GM12878 (cell line): ENCODE measurements around the gene SFXN1. TPM values are rescaled to one million over a fixed set of nuclear protein-coding genes. Genes with fewer than 3 reads are reported as not detected.

Experiments
- BHLHE40 ChIP-seq, 2 experiments: fragments of 450-650 bp in 1 of 2; IDR thresholded peaks; 2 replicates each; pipeline ENCODE4 v1.6.1; 2011 to 2017; ENCODE audit warnings: low read depth in 2 of 2, borderline replicate concordance in 1 of 2, improper control_type of control experiment in 1 of 2, low read length in 1 of 2, mild to moderate bottlenecking in 1 of 2
- FOS ChIP-seq: IDR thresholded peaks from 3 replicates; pipeline ENCODE4 v1.6.1; 2011; ENCODE audit warnings: borderline replicate concordance; ENCODE audit not compliant: insufficient read length; ENCODE audit errors: extremely low read depth
- HCFC1 ChIP-seq: fragments of 150-350 bp; IDR thresholded peaks from 2 replicates; pipeline ENCODE4 v1.6.1; 2014; ENCODE audit warnings: low read length
- REST ChIP-seq: IDR thresholded peaks from 2 replicates; pipeline ENCODE4 v1.6.1; 2012; ENCODE audit warnings: mild to moderate bottlenecking, low read depth, low read length
- RFX5 ChIP-seq: IDR thresholded peaks from 2 replicates; pipeline ENCODE4 v1.6.1; 2011; ENCODE audit warnings: low read depth, low read length, improper control_type of control experiment
- STAT3 ChIP-seq: IDR thresholded peaks from 2 replicates; pipeline ENCODE4 v1.6.1; 2011; ENCODE audit warnings: low read depth, low read length, improper control_type of control experiment
- USF2 ChIP-seq: IDR thresholded peaks from 2 replicates; pipeline ENCODE4 v1.6.1; 2011; ENCODE audit warnings: low read depth, low read length, improper control_type of control experiment, borderline replicate concordance
- ZZZ3 ChIP-seq: IDR thresholded peaks from 2 replicates; pipeline ENCODE4 v1.6.1; 2011; ENCODE audit warnings: low read depth; ENCODE audit not compliant: control insufficient read depth, insufficient read length
- polyA plus RNA-seq, 11 experiments: library from polyadenylated mRNA; depleted of rRNA in 4 of 11; unstranded in 6 of 11; stranded (reverse) in 5 of 11; fragments of >200 nt; fragmentation: Nextera tagmentation in 4 of 11; fragmentation: Illumina TruSeq in 1 of 11; extraction: Ambion mirVana in 4 of 11; extraction: Trizol in 1 of 11; gene quantifications; 1 replicate in 1 of 11; 2 replicates in 10 of 11; pipeline versions ENCODE4 v1.2.1 to v1.2.3, GENCODE V29; 2011 to 2016; ENCODE audit warnings: inconsistent platforms in 2 of 11, missing spikeins in 2 of 11, low read depth in 1 of 11
- total RNA-seq, 4 experiments: library from RNA; depleted of rRNA in 3 of 4; stranded (reverse); fragments of >200 nt in 3 of 4; fragmentation: Illumina TruSeq in 1 of 4; extraction: Trizol in 1 of 4; gene quantifications; 2 replicates each; pipeline versions ENCODE4 v1.2.1 to v1.2.3, GENCODE V29; 2013 to 2021
- TF ChIP-seq, protein P1 (sequence below): IDR thresholded peaks from 2 replicates; pipeline ENCODE4 v1.6.1; 2012; ENCODE audit warnings: improper control_type of control experiment, low read depth, low read length; ENCODE audit not compliant: insufficient replicate concordance
- TF ChIP-seq, protein P2 (sequence below): fragments of 450-650 bp; IDR thresholded peaks from 2 replicates; pipeline ENCODE4 v1.6.1; 2017; ENCODE audit warnings: mild to moderate bottlenecking, moderate library complexity
- TF ChIP-seq, protein P3 (sequence below): fragments of 150-350 bp; IDR thresholded peaks from 2 replicates; pipeline ENCODE4 v1.6.1; 2014; ENCODE audit warnings: mild to moderate bottlenecking, low read depth, low read length

SFXN1 gene
- total and polyA plus RNA-seq, 10 of the 15 experiments (the other 5 are each of a cell fraction or from before 2014, with no cell fraction given), result 18.0 to 248 (median 103) TPM

GRCh38 chr5:175493726-175494125 is 15.4 kb downstream of the SFXN1 start (continued):
- TF ChIP-seq, protein P1, sequence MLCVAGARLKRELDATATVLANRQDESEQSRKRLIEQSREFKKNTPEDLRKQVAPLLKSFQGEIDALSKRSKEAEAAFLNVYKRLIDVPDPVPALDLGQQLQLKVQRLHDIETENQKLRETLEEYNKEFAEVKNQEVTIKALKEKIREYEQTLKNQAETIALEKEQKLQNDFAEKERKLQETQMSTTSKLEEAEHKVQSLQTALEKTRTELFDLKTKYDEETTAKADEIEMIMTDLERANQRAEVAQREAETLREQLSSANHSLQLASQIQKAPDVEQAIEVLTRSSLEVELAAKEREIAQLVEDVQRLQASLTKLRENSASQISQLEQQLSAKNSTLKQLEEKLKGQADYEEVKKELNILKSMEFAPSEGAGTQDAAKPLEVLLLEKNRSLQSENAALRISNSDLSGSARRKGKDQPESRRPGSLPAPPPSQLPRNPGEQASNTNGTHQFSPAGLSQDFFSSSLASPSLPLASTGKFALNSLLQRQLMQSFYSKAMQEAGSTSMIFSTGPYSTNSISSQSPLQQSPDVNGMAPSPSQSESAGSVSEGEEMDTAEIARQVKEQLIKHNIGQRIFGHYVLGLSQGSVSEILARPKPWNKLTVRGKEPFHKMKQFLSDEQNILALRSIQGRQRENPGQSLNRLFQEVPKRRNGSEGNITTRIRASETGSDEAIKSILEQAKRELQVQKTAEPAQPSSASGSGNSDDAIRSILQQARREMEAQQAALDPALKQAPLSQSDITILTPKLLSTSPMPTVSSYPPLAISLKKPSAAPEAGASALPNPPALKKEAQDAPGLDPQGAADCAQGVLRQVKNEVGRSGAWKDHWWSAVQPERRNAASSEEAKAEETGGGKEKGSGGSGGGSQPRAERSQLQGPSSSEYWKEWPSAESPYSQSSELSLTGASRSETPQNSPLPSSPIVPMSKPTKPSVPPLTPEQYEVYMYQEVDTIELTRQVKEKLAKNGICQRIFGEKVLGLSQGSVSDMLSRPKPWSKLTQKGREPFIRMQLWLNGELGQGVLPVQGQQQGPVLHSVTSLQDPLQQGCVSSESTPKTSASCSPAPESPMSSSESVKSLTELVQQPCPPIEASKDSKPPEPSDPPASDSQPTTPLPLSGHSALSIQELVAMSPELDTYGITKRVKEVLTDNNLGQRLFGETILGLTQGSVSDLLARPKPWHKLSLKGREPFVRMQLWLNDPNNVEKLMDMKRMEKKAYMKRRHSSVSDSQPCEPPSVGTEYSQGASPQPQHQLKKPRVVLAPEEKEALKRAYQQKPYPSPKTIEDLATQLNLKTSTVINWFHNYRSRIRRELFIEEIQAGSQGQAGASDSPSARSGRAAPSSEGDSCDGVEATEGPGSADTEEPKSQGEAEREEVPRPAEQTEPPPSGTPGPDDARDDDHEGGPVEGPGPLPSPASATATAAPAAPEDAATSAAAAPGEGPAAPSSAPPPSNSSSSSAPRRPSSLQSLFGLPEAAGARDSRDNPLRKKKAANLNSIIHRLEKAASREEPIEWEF, result no peak
- TF ChIP-seq STAT3, result no peak
- TF ChIP-seq FOS, result no peak
- TF ChIP-seq, protein P2, sequence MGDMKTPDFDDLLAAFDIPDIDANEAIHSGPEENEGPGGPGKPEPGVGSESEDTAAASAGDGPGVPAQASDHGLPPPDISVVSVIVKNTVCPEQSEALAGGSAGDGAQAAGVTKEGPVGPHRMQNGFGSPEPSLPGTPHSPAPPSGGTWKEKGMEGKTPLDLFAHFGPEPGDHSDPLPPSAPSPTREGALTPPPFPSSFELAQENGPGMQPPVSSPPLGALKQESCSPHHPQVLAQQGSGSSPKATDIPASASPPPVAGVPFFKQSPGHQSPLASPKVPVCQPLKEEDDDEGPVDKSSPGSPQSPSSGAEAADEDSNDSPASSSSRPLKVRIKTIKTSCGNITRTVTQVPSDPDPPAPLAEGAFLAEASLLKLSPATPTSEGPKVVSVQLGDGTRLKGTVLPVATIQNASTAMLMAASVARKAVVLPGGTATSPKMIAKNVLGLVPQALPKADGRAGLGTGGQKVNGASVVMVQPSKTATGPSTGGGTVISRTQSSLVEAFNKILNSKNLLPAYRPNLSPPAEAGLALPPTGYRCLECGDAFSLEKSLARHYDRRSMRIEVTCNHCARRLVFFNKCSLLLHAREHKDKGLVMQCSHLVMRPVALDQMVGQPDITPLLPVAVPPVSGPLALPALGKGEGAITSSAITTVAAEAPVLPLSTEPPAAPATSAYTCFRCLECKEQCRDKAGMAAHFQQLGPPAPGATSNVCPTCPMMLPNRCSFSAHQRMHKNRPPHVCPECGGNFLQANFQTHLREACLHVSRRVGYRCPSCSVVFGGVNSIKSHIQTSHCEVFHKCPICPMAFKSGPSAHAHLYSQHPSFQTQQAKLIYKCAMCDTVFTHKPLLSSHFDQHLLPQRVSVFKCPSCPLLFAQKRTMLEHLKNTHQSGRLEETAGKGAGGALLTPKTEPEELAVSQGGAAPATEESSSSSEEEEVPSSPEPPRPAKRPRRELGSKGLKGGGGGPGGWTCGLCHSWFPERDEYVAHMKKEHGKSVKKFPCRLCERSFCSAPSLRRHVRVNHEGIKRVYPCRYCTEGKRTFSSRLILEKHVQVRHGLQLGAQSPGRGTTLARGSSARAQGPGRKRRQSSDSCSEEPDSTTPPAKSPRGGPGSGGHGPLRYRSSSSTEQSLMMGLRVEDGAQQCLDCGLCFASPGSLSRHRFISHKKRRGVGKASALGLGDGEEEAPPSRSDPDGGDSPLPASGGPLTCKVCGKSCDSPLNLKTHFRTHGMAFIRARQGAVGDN, result no peak
- no peak for TF ChIP-seq REST
- TF ChIP-seq, protein P3, sequence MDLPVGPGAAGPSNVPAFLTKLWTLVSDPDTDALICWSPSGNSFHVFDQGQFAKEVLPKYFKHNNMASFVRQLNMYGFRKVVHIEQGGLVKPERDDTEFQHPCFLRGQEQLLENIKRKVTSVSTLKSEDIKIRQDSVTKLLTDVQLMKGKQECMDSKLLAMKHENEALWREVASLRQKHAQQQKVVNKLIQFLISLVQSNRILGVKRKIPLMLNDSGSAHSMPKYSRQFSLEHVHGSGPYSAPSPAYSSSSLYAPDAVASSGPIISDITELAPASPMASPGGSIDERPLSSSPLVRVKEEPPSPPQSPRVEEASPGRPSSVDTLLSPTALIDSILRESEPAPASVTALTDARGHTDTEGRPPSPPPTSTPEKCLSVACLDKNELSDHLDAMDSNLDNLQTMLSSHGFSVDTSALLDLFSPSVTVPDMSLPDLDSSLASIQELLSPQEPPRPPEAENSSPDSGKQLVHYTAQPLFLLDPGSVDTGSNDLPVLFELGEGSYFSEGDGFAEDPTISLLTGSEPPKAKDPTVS, result no peak
- no peak for TF ChIP-seq HCFC1
- no peak for TF ChIP-seq ZZZ3
- TF ChIP-seq RFX5, result no peak
- TF ChIP-seq USF2, result no peak
- no peak for TF ChIP-seq BHLHE40 (IDR thresholded peaks at IDR 0.05; ENCODE audit: borderline replicate concordance in 1 of 2, low read depth in 2 of 2, low read length in 1 of 2)
